GM18520 (cell line): ENCODE data around the gene MIA.
A peak's percentile ranks its signal among the peaks of the same experiment; 100 is the strongest.
"Not testable (repeated sequence)": the region's sequence is repeated elsewhere in the genome, so short reads cannot be mapped to it uniquely, and the experiment has no call there.

Experiments
- ATAC-seq: cut with Tn5 transposase; IDR thresholded peaks from one replicate; pipeline ENCODE4 v1.9.1; 2021; ENCODE audit not compliant: unreplicated experiment

Gene MIA

DNA sequence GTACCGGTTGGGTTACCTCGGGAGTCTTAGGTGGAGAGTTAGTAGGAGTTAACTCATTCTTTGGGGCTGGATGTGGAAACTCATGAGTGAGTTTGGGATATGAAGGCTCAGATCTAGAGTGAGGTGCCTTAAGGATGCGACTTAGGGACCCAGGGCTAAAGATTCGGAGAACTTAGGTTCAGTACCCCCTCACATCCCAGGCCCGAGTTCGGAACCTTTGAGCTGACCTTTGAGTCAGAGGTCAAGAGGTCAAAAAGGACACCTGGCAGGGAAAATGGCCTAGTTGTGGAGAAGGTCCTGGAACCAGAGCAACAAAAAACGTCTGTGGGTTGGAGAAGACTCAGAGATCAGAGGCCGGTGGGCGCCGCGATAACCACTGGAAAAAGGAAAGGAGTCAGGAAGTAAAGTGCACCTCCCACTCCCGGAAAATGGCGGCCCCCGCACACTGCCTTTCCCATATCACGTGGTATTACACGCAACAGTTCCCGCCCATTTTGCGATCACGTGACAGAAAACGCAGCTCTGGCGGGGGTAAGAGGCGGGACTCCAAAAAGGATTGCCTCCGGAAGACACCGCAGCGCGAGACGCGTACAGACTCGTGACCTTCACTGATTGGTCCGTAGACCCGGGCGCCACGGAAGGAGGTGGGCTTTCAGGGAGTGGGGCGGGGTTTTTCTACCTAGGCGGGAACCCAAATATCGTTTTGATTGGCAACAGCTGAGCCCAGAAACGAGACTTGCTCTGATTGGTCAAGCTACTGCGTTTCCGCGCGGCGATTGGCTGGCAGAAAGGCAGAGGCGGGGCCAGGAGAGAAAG is 25.1 kb upstream of the MIA start, which contains the start of gene ACTMAP:
Gene ACTMAP, minus strand, starts transcription at position 420 of the 816 bp plus-strand sequence. CDS start 674 bp downstream, outside the sequence.
- peak; percentile 77 for ATAC-seq

DNA sequence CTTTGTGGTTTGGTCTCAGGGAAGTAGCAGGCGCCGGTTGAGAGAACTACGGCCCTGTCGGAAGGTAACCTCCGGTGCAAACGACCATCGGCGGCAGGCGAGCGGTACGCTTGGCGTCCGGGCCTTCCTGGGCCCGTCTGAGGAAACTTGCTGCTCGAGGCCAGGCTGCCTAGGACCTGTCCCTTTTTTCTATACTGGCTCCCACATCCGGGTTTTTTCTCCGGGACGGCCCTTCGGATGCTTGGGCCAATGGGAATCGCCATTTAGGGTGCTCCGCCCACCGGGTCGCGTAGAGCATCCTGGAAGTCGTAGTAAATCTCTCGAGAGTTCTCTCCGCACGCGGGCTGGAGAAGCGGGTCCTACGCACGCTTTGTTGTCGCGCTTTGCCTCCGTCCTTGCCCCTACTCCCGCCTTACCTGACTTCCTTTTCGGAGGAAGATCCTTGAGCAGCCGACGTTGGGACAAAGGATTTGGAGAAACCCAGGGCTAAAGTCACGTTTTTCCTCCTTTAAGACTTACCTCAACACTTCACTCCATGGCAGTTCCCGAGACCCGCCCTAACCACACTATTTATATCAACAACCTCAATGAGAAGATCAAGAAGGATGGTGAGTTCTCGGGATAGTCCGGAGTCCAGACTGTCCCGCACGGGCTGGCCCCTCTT is 24.3 kb upstream of the MIA start, which contains the start of gene SNRPA:
Gene SNRPA, plus strand, starts transcription at position 330 of the 664 bp plus-strand sequence. Its CDS starts 206 bp downstream, at position 536.
- ATAC-seq = peak; percentile 38

DNA sequence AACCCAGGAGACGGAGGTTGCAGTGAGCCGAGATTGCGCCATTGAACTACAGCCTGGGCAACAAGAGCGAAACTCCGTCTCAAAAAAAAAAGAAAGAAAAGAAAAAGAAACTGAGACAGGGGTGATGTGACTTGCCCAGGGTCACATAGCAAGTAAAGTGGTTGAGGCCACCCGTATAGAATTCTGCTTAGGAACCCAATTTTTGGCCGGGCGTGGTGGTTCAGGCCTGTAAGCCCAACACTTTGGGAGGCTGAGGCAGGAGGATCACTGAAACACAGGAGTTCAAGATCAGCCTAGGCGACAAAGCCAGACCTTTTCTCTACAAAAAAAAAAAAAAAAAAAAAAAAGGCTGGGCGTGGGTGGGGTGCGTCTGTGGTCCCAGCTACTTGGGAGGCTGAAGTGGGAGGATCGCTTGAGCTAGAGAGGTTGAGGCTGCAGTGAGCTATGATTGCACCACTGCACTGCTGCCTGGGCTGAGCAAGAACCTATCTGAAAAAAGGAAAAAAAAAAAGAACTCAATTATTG is 23.0 kb upstream of the MIA start:
- no peak for ATAC-seq

DNA sequence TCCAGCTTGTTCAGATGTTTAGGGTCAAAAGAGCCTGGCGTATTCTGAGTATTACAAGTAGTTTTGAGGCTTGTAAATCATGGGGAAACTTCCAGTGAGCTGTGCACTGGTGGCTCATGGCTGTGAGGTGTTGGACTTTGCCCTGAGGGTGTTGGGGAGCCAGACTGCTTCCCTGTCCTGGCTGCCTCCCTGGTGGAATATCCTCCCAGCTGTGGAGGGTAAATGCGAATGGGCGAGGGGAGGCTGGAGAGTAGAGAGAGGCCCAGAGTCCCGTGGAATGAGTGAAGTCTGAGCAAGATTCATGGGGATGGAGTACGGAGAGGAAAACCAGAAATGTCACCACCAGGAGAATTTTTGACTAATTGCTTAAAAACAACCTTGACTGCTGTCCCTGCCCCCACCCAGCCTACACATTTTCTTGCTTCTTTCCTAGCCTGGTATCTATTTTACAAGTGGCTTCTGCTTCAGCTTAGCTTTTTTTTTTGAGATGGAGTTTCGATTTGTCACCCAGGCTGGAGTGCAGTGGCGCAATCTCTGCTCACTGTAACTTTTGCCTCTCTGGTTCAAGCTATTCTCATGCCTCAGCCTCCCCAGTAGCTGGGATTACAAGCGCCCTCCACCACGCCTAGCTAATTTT is 20.6 kb upstream of the MIA start:
- ATAC-seq = no peak

DNA sequence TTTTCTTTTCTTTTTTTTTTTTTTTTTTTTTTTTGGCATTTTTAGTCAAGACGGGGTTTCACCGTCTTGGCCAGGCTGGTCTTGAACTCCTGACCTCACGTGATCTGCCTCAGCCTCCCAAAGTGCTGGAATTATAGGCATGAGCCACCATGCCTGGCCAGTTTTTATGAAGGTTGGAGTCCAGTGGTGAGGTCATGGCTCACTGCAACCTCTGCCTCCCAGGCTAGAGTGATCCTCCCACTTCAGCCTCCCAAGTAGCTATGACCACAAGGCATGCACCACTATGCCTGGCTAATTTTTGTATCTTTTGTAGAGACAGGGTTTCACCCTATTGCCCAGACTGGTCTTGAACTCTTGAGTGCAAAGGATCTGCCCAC is 20.1 kb upstream of the MIA start:
- no peak for ATAC-seq

DNA sequence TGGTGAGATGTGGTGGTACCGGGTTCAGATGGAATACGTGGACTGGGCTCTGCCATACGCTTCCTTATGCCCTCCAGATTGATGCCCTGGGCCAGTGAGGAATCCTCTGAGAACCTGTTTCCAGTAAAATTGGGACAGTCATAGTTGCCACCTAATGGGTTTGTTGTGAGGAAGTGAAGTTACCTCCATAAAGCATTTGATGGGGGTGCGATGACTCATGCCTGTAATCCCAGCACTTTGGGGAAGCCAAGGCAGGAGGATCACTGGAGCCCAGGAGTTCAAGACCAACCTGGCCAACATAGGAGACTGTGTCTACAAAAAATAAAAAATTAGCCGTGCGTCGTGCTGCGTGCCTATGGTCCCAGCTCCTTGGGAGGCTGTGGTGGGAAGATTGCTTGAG is 19.5 kb upstream of the MIA start:
- no peak for ATAC-seq

DNA sequence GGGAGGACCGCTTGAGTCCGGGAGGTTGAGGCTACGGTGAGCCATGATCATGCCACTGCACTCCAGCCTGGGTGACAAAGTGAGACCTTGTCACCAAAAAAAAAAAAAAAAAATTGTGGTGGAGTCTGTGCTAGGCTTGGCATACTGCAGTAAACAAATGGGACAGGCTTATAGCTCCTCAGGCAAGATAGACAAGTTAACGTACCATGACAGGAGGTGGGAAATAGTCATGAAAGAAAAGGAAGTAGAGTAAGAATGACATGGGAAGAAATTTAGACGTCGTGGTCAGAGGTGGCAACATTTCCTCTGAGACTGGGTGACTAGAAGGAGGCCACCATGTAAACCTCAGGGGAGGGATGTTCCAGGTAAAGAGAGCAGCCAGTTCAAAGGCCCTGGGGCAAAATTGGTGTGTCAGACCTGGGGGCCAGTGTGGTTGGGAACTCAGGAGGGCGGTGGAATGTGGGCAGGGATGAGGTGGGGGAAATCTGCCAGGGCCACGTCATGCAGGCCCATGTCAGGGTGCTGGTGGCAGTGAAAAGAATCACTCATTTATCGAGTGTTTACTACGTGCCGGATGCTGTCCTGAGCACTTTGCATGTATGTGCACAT is 18.7 kb upstream of the MIA start:
- no peak for ATAC-seq

DNA sequence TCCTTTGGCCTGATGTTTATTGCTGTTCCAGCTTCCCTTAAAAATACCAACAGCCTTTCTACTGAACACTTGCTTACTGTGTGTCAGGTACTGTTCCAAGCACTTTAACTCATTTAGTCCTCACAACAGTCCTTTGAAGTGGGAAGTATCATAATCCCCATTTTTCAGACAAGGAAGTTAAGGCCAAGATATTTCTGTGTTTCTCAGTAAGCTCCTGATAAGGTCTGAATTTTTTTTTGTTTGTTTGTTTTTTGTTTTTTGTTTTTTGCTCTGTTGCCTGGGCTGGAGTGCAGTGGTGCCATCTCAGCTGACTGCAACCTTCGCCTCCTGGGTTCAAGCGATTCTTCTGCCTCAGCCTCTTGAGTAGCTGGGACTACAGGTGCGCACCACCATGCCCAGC is 16.8 kb upstream of the MIA start:
- ATAC-seq = no peak

DNA sequence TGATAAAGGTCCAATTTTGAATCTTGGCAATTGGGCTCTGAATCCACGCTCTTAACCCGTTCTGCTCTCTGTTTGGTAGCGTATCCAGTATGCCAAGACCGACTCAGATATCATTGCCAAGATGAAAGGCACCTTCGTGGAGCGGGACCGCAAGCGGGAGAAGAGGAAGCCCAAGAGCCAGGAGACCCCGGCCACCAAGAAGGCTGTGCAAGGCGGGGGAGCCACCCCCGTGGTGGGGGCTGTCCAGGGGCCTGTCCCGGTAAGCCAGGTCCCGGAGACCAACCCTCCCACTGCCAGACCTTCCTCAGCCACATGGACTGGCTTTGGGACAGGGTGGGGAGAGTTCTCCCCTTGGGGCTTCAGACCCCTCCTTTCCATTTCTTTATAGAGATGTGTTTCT is 16.0 kb upstream of the MIA start:
- no peak for ATAC-seq

DNA sequence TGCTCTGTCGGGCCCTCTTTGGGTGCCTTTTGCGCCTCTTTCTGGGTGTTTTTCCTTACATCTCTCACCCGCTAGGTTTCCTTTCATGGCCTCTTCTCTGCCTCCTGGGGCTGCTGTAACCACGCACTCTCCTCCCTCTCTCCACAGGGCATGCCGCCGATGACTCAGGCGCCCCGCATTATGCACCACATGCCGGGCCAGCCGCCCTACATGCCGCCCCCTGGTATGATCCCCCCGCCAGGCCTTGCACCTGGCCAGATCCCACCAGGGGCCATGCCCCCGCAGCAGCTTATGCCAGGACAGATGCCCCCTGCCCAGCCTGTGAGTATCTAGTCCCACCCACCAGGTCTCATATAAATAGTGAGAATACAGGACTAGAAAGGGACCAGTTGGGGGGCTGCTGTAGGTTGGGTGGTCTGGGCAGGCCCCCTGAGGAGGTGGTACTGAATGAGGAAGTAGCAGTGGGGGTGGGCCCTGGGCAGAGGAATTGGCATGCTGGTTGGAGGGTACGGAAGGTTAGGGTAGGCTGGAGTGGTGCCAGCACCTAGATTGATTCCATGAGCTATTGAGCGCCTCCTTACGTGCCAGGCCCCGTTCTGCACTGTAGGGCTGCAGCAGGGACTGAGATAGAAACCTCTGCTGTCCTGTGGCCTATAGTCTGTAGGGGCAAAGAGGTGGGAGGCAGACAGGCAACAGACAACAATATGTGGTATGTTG is 12.4 kb upstream of the MIA start:
- no peak for ATAC-seq

DNA sequence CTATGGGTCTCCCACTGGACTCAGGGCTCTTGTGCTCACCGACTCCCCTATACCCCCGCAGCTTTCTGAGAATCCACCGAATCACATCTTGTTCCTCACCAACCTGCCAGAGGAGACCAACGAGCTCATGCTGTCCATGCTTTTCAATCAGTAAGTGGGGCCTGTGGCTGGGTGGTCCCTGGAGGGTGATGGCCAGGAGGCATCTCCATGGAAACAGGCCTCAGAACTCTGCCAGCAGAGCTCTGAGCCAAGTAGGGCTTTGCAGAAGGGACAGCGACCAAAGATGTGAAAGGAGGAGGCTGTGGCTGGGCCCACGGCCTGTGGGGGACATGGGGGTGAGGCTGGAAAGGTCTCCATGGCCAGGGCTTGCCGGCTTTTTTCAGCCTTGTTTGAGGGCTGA is 11.8 kb upstream of the MIA start:
- no peak for ATAC-seq

DNA sequence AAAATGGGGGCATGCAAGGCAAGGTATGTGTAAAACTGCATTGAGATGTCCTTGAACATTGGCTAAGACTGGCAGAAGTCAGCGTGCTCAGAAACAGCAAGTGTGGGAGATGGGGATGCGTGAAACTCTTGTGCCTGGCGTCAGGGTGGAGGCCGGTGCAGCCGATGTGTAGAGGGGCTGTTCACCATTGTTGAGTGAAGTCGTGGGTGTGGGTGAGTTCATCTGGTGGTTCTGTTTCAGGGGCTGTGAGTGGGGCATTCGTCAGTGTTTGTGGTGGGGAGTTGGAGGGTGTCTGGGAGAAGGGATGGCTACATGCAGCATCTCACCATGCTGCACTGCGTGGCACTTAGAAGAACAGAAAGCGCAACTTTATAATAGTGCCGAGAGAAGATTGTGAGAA is 11.4 kb upstream of the MIA start:
- ATAC-seq = no peak

DNA sequence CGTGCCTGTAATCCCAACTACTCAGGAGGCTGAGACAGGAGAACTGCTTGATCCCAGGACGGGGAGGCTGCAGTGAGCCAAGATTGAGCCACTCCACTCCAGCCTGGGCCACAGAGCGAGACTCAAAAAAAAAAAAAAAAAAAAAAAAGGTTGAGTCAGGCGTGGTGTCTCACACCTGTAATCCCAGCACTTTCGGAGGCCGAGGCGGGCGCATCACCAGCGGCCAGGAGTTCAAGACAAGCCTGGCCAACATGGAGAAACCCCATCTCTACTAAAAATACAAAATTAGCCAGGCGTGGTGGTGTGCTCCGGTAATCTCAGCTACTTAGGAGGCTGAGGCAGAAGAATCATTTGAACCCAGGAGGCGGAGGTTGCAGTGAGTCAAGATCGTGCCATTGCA is 8.9 kb upstream of the MIA start:
- not testable (repeated sequence) for ATAC-seq

DNA sequence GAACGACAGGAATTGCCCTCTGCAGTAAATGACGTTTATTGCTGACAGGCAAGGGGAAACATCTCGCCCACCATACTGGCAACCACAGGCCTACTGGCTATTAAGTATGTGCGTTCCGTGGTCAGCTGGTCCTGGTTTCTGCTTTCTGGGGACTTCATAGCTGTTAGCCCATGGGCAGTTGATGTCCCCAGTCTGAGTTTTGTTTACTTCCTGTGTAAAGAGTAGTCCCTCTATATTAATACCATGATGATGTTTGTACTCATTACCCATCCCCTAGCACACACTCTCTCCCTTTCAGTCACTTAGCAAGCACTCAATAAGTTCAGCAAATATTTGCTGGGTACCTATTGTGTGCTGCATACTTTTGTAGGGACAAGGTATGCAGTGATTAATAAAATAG is 6.5 kb upstream of the MIA start:
- ATAC-seq = no peak

DNA sequence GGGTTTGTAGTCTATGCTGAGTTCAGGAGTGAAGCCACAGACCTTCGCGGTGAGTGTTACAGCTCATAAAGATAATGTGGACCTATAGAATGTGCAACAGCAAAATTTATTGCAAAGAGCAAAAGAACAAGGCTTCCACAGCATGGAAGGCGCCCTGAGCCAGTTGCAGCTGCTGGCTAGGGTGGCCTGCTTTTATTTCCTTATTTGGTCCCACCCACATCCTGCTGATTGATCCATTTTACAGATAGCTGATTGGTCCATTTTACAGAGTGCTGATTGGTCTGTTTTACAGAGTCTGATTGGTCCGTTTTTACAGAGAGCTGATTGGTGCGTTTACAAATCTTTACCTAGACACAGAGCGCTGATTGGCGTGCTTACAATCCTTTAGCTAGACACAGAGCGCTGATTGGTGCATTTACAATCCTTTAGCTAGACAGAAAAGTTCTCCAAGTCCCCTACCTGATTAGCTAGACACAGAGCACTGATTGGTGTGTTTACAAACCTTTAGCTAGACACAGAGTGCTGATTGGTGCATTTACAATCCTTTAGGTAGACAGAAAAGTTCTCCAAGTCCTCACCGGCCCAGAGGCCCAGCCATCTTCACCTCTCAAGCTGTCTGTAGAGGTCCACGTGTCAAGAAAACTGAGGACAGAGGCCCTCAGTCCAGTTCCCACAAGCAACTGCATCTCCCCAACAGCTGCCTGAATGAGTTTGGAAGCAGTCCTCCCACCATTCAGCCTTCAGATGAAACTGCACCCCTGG is 4.0 kb upstream of the MIA start:
- ATAC-seq = not testable (repeated sequence)

DNA sequence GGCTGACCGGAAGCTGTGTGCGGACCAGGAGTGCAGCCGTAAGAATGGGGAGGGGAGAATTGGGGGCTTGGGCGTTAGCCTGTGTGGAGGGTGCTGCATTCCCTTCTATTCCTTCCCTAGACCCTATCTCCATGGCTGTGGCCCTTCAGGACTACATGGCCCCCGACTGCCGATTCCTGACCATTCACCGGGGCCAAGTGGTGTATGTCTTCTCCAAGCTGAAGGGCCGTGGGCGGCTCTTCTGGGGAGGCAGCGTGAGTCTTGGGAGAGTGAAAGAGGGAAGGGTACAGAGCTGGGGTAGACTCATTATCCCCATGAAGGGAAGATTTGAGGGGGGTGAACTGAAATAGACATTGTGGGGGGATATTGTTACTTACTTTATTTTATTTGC is 306 bp downstream of the MIA start:
- ATAC-seq = no peak

DNA sequence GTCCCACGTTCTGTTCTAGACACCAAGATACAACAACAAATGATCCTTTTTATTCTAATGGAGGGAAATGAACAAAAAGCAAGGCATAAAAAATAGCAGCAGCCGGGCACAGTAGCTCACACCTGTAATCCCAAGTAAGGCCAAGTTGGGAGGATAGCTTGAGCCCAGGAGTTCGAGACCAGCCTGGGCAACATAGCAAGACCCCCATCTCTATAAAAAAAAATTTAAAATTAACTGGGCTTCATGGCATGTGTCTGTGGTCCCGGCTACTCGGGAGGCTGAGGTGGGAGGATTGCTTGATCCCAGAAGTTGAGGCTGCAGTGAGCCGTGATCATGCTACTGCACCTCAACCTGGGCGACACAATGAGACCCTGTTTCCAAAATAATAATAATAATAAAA is 1.0 kb downstream of the MIA start:
- no peak for ATAC-seq

DNA sequence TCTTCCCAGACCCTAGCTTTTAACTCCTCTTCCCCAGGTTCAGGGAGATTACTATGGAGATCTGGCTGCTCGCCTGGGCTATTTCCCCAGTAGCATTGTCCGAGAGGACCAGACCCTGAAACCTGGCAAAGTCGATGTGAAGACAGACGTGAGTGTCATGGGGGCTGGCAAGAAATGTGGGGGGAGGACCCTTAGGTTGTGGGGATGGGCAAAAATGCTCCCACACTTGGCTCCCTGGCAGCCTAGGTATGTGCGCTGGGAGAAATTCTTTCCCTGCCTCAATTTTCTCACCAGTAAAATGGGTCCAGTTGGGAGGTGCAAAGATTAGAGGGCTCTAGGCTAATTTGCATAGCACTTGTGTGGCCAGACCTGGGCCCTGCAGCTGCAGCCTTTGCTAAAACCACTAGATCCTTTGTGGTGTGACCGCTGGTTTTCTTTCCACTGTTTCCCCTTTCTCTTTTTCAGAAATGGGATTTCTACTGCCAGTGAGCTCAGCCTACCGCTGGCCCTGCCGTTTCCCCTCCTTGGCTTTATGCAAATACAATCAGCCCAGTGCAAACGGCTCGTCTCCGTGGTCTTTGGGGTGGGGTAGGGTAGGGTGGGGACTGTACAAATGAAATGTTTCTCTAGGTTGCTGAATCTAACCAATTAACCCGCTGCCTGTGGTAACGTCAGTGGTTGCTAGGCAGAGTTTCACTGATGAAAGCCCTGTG is 1.8 kb downstream of the MIA start:
- peak; percentile 50 for ATAC-seq

DNA sequence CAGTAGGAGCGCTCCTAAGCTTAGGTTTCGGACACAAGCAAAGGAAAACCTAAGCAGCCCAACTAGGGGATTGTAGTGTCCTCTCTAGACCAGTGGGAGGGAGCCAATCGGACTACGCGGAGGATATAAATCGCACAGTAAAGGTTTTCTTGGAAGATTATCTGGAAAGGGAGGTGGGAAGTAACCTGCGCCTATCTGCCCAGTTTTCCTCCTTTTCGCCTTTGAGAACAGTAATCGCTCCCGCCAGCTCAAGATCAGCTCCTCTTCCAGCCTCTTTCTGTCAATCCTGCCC is 2.3 kb downstream of the MIA start:
- ATAC-seq = no peak
